Upper lobe of left lung (tissue), 6 donors: ENCODE results near the gene DPP6. TPM values are rescaled to one million over a fixed set of nuclear protein-coding genes. Genes with fewer than 3 reads are reported as not detected.

Experiments
- ATAC-seq, 2 donors: fragments of 200-7000 bp; cut with Tn5 transposase; one replicate each; pipeline ENCODE4 v1.9.1; 2022; ENCODE audit warnings: mild to moderate bottlenecking in 2 of 2, moderate library complexity in 2 of 2; ENCODE audit not compliant: low FRiP score in 2 of 2
- DNase-seq, 2 donors: peaks; one replicate each; pipeline ENCODE4 v3.0.0-alpha.2; 2019 to 2020
- H3K27ac ChIP-seq, 4 donors: fragments of 200-600 bp; sonication (generic); one replicate each; pipeline ENCODE4 v1.5.1; 2016 to 2019
- H3K27me3 ChIP-seq, 4 donors: fragments of 200-600 bp; sonication (generic); one replicate each; pipeline ENCODE4 v1.5.1; 2017 to 2019
- H3K36me3 ChIP-seq, 4 donors: fragments of 200-600 bp; sonication (generic); one replicate each; pipeline ENCODE4 v1.5.1; 2016 to 2019
- H3K4me1 ChIP-seq, 4 donors: fragments of 200-600 bp; sonication (generic); one replicate each; pipeline ENCODE4 v1.5.1; 2018 to 2019
- H3K4me3 ChIP-seq, 4 donors: fragments of 200-600 bp; sonication (generic); one replicate each; pipeline ENCODE4 v1.5.1; 2017 to 2019; ENCODE audit warnings: mild to moderate bottlenecking in 2 of 4, moderate library complexity in 1 of 4
- H3K9me3 ChIP-seq, 4 donors: fragments of 200-600 bp; sonication (generic); one replicate each; pipeline ENCODE4 v1.5.1; 2018 to 2019
- EP300 ChIP-seq, 4 donors: sonication (generic); formaldehyde crosslinking; IDR thresholded peaks; one replicate each; pipeline ENCODE4 v1.5.1; 2017; ENCODE audit warnings: antibody characterized with exemption in 4 of 4, control low read depth in 2 of 4
- POLR2A ChIP-seq, 4 donors: fragments of 450-650 bp; IDR thresholded peaks; one replicate each; pipeline ENCODE4 v1.5.1; 2016 to 2017; ENCODE audit warnings: antibody characterized with exemption in 4 of 4, mild to moderate bottlenecking in 2 of 4
- POLR2AphosphoS5 ChIP-seq, 2 donors: sonication (generic); formaldehyde crosslinking; IDR thresholded peaks; one replicate each; pipeline ENCODE4 v1.5.1; 2017; ENCODE audit warnings: antibody characterized with exemption in 2 of 2
- WGBS, 2 donors: methylation state at CpG; one replicate each; pipeline ENCODE4 v1.1.5; 2017 to 2018; 5-methylcytosine and 5-hydroxymethylcytosine counted together
- total RNA-seq, 6 donors: library from RNA; depleted of rRNA in 4 of 6; stranded (reverse); fragments of >200 nt in 4 of 6; gene quantifications; one replicate each; pipeline versions ENCODE4 v1.1.0 to v1.2.1, GENCODE V29; 2016 to 2021
- TF ChIP-seq, protein P1 (sequence below), 6 experiments: fragments of 450-650 bp in 4 of 6; fragments of 200-600 bp in 2 of 6; sonication (generic) in 2 of 6; IDR thresholded peaks; one replicate each; pipeline ENCODE4 v1.5.1; 2016 to 2019; ENCODE audit warnings: antibody characterized with exemption in 6 of 6
- donor health status: DM: no; HTN: no; CAD: no; lungs with moderate emphysema.
- donor health status: DM: no; HTN: yes; CAD: no; lungs with severe emphysema.

The DPP6 gene
- total RNA-seq, 6 donors from 2014 or later: 0.49 to 3.1 (median 0.86) TPM; not detected in 2

DNA sequence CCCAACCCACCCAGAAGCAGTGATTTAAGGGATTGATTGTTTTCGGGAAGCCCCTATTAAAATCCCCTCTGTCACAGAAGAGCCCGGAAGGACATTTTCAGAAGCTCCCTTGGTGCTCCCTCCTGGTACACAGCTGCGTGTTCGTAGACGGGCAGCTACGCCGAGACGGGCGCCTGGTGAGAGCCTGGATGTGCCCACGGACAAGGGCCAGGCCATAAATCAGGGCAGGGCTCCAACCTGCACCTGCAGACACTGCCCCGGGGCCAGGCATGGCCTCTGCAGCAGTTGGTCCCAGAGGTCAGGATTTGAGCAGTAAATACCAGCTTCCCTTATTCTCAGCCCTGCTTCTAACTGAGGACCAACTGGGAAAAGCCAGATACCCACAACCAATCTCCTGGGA is 843.9 kb downstream of the DPP6 start:
- Histone ChIP-seq H3K4me3 (no peak overlapping the region), H3K27me3 (no peaks in the 10 kb centered on the region), H3K36me3 (no peaks in the 10 kb centered on the region), H3K27ac (no peak overlapping the region), H3K9me3 (no peaks in the 10 kb centered on the region), H3K4me1 (no peaks in the 10 kb centered on the region)
- no peak for DNase-seq
- ATAC-seq: no peak
- WGBS, 2 donors: 94 to 96% methylated on average over 10 to 11 of the region's 11 CpGs
- TF ChIP-seq EP300 (IDR thresholded peaks at IDR 0.05) (no peak), POLR2A (IDR thresholded peaks at IDR 0.05) (no peak), POLR2AphosphoS5 (IDR thresholded peaks at IDR 0.05) (no peak)
- TF ChIP-seq, protein P1, sequence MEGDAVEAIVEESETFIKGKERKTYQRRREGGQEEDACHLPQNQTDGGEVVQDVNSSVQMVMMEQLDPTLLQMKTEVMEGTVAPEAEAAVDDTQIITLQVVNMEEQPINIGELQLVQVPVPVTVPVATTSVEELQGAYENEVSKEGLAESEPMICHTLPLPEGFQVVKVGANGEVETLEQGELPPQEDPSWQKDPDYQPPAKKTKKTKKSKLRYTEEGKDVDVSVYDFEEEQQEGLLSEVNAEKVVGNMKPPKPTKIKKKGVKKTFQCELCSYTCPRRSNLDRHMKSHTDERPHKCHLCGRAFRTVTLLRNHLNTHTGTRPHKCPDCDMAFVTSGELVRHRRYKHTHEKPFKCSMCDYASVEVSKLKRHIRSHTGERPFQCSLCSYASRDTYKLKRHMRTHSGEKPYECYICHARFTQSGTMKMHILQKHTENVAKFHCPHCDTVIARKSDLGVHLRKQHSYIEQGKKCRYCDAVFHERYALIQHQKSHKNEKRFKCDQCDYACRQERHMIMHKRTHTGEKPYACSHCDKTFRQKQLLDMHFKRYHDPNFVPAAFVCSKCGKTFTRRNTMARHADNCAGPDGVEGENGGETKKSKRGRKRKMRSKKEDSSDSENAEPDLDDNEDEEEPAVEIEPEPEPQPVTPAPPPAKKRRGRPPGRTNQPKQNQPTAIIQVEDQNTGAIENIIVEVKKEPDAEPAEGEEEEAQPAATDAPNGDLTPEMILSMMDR (IDR thresholded peaks at IDR 0.05): no peak

DNA sequence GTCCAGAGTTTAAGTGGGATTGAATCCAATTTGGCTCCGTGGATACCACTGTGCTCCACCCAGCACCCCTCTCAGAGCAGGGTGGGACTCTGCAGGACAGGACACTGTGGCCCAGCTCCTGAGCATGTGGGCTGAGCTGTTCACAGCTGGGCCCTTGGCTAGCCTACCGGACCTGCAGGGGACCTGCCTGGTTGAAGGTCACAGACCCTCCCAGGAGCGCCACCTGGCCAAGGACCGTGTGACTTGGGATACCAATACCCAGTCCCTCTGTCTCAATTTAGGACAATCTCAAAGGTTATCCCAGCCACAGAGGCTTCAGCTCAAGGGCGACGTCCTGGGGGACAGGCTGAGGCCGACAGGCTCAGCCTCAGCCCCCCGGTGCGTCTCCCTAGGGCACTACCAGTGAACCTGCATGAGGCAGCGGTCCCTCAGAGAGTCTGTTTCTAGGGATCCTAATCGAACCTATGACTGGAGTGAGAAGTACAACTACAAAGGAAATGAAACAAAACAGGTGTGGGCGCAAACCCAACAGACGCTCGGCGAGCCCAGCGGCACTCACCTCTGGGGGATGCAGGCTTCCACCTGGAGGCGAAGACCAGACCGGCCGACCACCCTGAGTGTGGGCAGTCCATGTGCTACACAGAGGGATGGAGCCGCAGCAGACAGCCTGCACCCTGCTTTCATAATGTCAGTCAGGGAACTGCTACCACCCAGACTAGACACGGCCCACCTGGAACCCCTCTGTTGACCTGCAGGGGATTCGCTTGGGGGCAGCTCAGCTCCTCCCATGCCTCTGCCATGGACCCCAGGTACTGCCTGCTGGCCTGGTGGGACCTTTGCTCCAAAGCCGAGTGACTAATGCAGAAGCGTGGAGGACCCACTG is 847.0 kb downstream of the DPP6 start:
- DNase-seq: peak in 1 of 2 donors; percentile 61
- Histone ChIP-seq H3K9me3 (no peaks in the 10 kb centered on the region), H3K36me3 (no peaks in the 10 kb centered on the region), H3K27me3 (no peaks in the 10 kb centered on the region), H3K4me1 (no peaks in the 10 kb centered on the region), H3K27ac (no peak overlapping the region), H3K4me3 (no peak overlapping the region)
- WGBS, 2 donors: 87 to 93% methylated on average over 15 to 24 of the region's 24 CpGs
- no peak for ATAC-seq
- no peak for TF ChIP-seq POLR2AphosphoS5 (IDR thresholded peaks at IDR 0.05)
- TF ChIP-seq POLR2A (IDR thresholded peaks at IDR 0.05): no peak
- TF ChIP-seq, protein P1 (IDR thresholded peaks at IDR 0.05): no peak
- no peak for TF ChIP-seq EP300 (IDR thresholded peaks at IDR 0.05)

DNA sequence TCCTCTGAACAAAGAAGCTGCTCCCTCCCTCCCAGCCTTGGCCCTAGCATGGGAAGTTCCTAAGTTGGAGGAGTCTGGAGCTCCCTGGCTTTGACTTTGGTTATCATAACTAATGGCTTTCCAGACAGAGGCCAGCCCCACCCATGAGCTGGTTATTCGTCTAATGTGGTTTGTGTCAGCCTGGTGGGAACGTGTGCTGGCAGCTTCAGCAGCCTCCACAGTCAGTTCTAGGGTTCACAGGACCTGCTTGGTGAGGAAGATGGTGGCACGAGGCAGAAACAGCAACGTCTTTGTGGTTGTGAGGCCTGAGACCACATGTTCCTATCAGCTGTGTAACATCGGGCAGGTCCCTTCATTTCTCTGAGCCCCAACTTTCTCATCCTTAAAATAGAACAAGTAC is 847.7 kb downstream of the DPP6 start:
- TF ChIP-seq EP300 (IDR thresholded peaks at IDR 0.05) (no peak), POLR2A (IDR thresholded peaks at IDR 0.05) (no peak), POLR2AphosphoS5 (IDR thresholded peaks at IDR 0.05) (no peak)
- TF ChIP-seq, protein P1 (IDR thresholded peaks at IDR 0.05): no peak
- Histone ChIP-seq H3K36me3 (no peaks in the 10 kb centered on the region), H3K27ac (no peak overlapping the region), H3K27me3 (no peaks in the 10 kb centered on the region), H3K4me1 (no peaks in the 10 kb centered on the region), H3K4me3 (no peak overlapping the region), H3K9me3 (no peaks in the 10 kb centered on the region)
- no peak for ATAC-seq
- DNase-seq: no peak
- WGBS, 2 donors: 54 to 72% methylated on average over 3 to 5 of the region's 5 CpGs

DNA sequence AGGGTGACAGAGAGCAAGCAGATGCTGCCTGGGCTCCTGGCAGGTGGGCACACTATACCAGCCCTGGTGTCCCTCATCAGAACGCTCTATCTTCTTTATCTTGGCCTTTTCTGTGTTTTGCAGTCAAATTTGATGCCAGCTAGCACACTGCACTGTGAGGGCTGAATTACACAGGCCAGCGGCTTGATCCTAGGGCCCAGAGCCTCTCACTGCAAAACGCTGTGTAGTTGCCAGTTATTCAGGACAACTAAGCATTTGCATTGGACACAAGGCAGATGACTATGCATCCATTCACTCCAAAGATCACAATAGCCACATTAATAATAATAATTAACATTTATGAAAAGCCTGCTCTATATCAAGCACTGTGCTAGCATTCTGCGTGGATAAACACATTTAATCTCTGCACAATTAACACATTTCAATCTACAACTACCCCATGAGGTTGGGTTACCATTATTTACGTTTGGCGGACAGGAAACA is 850.4 kb downstream of the DPP6 start:
- Histone ChIP-seq H3K27me3 (no peaks in the 10 kb centered on the region), H3K4me1 (no peaks in the 10 kb centered on the region), H3K27ac (no peak overlapping the region), H3K36me3 (no peaks in the 10 kb centered on the region), H3K4me3 (no peak overlapping the region), H3K9me3 (no peaks in the 10 kb centered on the region)
- WGBS, 2 donors: 76 to 77% methylated on average over 6 of the region's 6 CpGs
- TF ChIP-seq POLR2AphosphoS5 (IDR thresholded peaks at IDR 0.05) (no peak), POLR2A (IDR thresholded peaks at IDR 0.05) (no peak), EP300 (IDR thresholded peaks at IDR 0.05) (no peak)
- TF ChIP-seq, protein P1 (IDR thresholded peaks at IDR 0.05): no peak
- ATAC-seq (no peak), DNase-seq (no peak)
